ENCODE data around the gene CD101.

CD101 gene

DNA sequence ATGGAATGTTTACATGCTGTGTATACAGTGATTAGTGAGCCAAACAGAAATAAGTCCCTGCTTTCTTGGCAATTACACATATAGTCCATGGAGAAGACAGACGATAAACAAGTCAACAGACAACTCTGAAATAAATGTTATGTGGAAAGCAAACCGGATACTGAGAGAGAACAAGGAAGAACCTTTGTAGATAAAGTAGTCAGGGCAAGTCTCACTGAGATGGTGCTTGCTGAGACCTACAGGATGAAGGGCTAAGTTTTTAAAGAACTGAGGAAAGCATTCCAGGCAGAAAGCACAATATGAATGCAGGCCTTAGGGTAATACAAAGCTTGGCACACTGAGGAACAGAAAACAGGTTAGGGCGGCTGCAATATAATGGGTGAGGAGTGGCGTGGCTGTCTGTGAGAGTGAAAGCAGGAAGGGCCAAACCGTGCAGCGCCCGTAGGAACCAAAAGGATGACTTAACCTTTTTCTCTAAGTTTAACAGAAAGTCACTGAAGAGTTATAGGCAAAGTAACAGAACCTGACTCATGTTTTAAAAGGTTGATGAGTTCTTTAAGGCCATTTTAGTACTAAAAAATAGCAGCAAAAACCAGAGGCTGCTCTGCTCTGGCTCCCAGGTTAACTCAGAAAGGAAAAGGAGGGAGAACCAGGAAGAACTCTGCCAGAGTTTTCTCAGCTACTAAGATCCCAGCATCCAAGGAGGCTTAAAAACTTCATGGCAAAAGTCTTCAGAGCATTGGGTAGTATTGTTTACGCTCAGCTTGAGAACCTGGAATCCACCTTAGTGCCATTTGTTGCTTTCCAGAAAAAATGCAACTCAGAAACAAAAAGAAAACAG, 49.9 kb downstream of the CD101 start:
- peak; percentile 24 for DNase-seq (ENCODE audit: low spot score)

DNA sequence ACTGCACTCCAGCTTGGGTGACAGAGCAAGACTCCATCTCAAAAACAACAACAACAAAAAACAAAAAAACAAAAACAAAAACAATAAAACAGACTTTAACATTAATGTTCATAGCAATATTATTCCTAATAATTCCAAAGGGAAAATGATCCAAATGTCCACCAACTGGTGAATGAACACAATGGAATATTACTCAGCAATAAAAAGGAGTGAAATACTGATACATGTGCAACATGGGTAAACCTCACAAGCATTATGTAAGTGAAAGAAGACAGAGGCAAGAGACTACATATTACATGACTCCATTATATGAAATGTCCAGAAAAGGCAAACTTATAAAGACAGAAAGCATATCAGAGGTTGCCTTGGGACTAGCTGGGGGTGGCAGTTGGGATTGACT, 52.5 kb downstream of the CD101 start:
- no peak for DNase-seq (ENCODE audit: low spot score)

DNA sequence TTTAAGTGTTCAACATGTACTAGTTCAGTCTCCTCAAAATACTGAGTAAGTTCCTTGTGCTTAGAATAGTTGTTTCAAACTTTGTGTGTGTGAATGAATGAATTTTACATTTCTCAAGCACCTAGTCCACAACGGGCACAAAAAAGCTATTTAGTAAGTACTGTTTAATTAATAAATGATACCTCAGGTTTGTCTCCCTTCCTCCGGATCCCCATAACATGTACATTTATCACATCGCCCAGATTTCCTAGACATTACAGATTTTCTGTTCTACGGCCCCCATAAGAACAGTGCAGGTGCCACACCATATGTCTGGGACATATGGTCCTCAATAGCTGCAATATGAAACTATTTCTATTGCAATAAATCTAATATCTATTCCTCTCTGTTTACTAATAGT, 57.2 kb downstream of the CD101 start:
- no peak for DNase-seq (ENCODE audit: low spot score)

DNA sequence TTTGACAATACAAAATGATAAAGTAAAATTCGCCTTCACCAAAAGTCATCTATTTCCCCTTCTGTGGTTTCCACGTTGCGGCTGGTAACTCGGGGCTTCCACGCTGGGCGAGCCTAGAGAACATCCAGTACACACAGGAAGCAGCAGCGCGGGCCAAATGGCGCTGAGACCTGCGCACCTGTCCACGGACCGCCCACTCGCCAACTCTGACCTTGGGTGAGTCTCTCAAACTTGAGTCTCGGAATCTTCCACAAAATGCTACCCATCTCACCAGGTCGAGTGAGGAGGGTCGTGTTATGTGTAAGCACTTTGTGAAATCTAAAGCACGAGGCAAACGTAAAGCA, 57.7 kb downstream of the CD101 start:
- peak; percentile 71 for DNase-seq (ENCODE audit: low spot score)

DNA sequence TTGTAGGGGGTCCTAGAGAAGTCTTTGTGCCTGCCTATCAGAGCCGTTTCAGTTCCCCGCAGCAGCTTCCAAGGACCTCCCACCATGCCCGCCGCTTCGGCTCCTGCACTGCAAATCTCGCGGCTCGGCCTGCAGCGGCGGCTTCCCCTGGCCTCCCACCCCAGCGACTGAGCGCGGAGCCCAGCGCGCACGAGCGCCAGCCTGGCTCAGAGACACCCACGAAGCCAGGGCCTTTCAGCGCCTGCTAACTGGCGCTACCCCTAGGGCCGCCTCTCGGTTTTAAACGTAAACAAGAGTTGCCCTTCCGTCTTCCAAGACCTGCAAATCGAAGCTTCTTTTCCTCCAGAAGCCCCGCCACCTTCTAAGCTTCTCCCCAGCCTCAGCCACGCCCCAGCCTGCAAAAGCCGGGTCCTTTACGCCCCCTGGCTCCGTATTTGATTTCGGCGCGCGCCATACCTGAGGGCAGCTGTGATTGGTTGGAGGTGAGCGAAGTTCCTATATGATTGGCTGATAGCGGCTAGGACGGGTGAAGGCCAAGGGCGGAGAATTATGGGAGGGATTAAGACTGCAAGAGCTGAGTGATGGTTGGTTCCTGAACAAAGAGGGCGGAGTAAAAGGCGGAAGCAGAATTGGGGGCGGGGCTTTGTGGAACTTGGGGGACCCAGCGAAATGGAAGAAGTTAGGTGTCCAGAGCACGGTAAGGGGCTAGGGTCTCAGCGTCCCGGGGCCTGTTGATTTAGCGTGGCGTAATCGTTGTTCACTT, 58.3 kb downstream of the CD101 start, which contains the start of gene TTF2:
TSS of gene TTF2 (plus strand) at position 649 of the 763 bp plus-strand sequence. CDS start at position 670, 21 bp downstream.
- peak; percentile 99 for DNase-seq (ENCODE audit: low spot score)

DNA sequence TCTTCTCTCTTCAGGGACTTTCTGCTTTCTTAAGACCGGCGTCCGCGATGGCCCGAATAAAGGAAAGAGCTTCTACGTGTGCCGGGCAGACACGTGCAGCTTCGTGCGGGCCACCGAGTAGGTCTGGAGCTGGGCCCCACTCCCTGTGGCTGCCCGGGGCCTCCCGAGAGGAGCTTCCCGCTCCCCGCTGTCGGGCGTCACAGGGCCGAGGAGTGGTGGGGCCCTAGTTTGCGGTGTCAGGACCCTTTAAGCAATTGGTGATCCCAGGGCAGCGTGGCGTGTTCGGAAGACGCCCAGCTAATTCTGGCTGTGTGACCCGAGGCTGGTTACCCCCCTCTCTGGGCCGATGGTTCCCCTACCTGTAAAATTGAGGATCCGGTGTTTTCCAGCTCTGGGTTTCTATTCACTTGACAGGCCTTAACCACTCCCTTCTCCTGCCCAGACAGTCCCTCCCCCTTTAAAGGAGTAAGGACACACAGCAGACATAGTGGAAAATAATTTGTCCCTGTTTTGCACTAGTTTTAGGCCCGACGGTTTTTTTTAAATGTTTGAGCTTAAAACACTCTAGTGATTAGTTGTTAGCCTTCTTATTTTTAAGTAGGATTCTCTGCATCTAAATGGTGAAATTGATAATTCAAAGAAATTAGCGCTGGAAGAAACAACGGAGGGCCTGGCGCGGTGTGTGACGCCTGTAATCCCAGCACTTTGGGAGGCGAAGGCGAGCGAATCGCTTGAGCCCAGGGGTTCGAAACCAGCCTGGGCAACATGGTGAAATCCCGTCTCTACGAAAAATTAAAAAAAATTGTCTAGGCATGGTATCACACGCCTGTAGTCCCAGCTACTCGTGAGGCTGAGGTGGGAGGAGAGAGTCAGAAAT, 59.1 kb downstream of the CD101 start:
- peak; percentile 34 for DNase-seq (ENCODE audit: low spot score)

DNA sequence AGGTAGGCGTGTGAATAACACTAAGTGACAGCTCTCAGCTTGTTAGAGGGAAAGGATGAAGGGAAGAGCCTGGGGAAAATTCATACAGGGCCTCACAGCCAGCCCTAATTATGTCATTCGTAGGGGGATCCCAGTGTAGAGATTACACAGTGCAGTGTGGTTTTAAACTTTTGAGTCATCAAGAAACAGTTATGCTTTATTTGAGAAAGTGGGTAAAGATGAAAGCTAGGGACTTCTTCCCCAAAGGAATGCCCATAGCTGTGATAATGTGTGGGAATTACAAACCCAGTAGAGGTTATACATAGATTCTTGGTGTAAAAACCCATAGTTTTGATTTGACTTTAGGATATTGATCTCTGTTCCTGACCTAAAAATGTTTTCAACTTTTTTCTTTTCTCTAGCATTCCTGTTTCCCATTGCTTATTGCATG, 60.4 kb downstream of the CD101 start:
- no peak for DNase-seq (ENCODE audit: low spot score)

DNA sequence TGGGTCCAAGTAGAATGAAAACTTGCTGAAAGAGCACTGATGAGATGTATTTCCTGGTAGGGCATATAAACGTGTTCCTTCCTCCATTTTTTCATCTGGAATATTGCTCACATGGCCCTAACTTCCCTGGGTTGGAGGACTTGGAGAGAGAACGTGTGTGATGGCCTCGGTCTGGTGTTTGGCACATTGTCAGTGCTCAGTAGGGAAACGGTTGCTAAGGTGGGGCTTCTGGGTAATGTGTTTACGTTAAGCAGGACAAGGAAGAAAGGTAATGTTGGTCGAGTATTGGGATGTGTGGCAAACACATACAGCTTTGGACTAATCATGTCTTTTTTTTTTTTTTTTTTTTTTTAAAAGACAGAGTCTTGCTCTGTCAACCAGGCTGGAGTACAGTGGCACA, 64.8 kb downstream of the CD101 start:
- DNase-seq (ENCODE audit: low spot score): no peak

DNA sequence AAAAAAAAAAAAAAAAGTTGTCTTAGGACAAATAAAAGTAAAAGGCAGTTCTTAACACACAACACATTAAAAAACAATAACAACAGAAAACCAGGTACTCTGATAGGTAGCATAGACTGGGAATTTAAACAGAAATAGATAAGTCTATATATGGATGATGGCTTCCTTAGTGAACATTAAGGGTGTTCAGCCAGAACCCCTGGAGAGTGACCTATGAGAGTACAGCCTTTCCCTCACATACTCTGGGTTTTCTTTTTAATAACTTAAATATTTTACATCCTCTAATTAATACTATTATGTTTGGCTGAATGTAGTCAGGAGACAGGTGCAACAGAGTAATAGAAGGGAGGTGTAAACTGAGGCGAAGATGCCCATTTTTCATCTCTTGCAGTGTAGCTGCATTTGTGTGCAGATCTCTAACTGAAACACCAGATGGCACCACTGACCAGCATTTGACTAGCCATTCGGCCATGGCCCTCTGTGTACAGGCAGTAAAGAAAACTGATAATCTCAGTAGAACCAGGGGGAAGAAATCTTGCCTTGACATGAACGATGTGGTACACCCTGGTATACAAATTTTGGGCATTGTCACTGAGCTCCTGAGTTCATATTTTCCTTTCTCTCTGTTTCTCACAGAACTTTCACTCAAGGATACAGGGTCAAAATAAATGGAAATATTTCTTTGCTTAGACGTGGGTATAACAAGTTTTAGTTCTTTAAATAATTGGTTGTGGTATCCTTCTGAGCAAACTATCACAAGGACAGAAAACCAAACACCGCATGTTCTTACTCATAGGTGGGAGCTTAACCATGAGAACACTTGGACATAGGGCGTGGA, 66.2 kb downstream of the CD101 start:
- peak; percentile 35 for DNase-seq (ENCODE audit: low spot score)

DNA sequence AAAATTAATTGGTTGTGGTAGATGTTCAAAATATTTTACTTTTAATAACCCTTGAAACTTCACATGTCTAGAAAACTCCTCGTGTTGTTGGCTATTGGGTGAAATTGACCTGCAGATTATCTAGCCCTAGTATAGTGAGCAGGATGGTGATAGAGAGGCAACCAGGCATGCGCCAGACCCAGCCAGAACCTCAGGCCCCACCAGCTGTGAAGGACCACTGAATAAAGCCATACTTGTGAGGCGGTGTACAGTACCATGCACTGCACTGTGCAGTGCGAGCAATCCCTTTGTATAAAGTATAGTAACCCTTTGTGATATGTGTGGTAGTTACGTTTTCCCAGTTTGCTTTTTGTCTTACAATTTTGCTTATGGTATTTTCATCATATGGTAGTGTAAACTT, 67.0 kb downstream of the CD101 start:
- no peak for DNase-seq (ENCODE audit: low spot score)

DNA sequence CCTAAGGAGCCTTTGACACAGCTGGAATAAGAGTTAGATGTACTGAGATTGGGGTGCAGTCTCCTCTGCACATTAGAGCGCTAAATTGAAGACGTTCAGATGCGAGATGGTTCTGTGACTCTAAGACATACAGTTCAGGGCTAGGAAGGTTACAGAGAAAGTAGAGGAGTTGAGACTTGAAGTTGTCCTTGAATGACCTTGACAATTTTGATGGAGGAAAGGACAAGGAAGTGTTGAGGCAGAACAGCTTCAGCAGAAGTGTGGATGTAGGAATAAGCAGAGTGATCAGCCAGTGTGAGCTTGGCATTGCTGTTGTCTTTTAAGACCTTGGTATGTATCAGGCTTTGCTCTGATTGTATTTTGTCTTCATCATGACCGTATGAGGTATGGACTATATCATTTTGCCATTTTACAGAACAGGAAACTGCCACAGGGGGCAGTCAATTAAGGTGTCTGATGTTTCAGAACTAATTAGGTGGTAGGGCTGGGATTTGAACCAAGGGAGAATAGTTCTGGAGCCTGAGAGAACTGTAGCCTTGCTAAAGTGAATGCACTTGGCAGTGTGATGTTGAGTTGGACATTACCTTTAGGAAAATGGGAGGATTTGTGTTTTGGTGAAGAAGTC, 67.8 kb downstream of the CD101 start:
- DNase-seq (ENCODE audit: low spot score): no peak

DNA sequence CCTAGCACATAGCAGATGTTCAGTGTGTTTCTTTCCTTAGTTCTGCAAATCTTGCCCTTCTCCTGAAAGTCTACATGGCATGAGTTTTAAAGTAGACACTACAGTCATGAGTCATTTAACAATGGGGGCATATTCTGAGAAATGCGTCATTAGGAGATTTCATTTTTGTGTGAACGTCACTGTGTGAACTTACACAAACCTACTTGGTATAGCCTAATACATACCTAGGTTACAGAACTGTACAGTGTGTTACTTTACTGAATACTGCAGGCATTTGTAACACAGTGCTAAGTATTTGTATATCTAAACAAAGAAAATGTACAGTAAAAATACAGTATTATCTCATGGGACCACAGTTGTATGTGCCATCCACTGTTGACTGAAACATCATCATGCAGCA, 68.6 kb downstream of the CD101 start:
- no peak for DNase-seq (ENCODE audit: low spot score)

DNA sequence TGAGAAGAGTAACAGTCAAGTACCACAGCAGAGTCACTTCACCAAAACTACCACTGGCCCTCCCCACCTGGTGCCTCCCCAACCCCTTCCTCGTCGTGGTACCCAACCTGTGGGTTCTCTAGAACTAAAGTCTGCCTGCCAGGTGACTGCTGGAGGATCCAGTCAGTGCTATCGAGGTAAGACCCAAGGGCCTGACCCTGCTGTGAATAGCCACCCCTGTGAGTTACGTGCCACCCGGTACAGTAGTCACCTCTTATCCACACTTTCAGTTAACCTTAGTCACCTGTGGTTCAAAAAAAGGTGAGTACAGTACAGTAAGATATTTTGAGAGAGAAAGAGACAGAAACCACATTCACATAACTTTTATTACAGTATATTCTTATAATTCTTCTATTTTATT, 75.1 kb downstream of the CD101 start:
- no peak for DNase-seq (ENCODE audit: low spot score)

DNA sequence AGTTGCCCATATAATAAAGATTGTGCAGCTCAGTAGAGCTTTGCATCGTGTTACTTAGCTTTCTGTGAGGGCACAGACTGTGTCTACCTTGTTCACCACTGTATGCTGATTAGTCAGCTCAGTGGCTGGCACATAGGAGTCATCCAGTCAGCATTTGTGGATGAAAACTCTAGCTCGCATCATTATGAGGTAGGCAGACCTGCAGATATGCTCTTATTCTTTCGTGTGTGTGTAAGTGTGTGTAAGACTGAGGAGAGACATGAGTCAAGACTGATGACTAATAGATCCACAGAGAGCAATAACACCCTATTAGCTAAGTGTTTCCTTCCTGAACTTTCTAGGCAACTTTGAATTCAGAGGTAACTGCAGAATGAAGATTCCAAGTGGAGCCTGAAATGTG, 75.7 kb downstream of the CD101 start:
- no peak for DNase-seq (ENCODE audit: low spot score)

DNA sequence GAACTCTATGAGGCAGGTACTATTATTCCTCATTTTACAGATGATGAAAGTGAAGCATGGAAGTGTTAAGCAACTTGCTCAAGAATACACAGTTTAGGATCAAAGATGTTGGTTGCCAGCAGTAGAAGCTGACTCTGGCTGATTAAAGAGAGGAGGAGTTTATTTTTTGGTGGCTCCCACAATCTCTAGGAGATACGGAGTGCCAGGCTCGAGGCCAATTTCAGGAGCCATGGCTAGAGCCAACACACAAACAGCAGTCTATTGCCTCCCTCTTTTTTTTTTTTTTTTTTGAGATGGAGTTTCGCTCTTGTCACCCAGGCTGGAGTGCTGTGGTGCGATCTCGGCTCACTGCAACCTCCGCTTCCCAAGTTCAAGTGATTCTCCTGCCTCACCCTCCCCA, 78.2 kb downstream of the CD101 start:
- DNase-seq (ENCODE audit: low spot score): no peak

DNA sequence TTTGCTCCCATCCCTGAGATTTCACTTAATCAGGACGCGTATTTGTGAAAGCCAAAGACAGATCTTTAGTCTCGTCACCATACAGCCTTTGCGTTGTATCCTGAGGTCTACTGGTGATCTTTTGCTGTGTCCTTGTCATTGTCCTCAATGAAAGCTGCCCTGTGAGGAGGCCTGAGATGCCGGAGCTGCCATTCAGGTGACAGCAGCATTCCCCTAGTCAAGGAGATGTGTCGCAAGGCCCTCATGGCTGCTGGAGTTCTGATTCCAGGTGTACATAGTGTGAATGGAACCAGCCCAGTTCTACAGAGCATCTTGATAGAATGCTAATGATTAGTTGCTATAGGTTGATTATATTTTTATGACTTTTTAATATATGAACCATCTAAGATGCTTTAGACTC, 82.7 kb downstream of the CD101 start:
- no peak for DNase-seq (ENCODE audit: low spot score)
